GM18511 (cell line): Measurements from ENCODE around the gene PC.

Source experiments
- ATAC-seq: cut with Tn5 transposase; IDR thresholded peaks from one replicate; pipeline ENCODE4 v1.9.1; 2021; ENCODE audit warnings: mild to moderate bottlenecking, moderate library complexity; ENCODE audit not compliant: unreplicated experiment

PC gene

DNA sequence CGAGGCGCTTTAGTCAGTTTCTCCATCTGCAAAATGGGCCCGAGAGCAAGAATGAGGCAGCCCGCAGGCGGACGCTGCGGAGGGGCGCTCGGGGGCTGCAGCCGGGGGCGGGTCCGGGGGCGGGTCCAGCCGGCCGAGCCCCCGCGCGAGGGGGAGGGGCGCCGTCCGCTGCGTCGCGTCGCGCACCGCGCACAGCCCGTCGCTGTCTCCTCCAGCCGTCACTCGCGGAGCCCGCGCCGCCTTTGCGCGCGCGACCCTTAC, 282 bp downstream of the PC start:
- ATAC-seq = peak; percentile 19

DNA sequence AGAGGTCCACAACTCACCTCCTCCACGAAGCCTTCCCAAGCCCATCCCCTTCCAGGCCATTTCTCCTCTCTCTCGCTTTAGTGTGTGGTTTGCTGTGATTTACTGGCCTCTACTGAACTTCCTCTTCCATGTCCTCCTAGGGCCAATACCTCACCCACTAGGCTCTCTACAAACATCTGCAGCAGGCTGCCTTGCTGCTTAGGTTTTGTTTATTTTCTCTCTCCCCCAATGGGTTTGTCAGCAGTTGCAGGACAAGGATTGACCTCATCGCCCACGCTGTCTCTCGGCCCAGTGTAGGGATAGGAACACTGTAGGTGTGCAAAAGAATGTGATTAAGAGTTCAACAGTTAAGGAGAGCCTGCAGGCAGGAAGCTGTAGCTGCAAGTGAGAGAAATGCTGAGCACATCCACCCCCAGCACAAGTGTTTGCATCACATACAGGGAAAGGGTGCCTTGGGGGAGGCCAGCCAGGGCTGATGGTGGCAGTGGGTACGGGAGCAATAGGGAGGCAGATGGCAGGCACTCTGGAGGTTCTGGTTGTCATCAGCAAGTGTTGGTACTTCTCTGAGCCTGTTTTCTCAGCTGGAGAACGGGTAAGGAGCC, 1.4 kb downstream of the PC start:
- ATAC-seq = no peak

DNA sequence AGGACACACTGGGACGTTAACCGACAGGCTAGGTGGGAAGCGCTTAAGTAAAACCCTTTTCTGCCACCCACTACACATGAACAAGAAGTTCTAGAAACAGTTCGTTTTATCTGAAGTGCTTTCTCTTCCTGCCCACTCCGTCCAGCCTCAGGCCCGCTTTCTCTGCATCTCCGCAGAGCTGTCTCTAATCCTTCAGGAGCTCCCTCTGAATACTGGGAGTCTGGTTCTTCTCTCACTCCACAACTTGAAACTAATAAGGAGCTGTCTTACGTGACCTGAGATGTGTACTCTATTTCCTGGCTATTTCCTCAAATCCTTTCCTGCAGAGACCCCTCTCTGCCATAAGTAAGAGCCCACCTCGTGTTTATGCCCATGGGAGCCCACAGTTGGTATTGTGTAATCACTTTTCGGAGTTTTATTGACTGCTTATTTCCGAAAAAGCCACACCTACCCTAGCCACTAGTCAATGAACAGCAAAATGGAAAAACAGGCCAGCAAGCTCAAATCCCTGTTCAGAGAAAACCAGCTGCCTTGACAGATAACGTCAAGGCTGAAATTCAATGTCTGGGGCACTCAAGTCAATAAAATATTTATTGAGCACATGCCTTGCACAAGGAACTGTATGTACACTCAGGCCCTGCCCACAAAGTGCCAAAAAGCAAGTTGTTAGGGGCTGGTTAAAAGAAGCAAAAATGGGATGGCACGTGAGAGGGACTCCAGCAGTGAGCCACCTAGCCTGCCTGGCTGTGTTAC, 4.9 kb downstream of the PC start:
- ATAC-seq = no peak

DNA sequence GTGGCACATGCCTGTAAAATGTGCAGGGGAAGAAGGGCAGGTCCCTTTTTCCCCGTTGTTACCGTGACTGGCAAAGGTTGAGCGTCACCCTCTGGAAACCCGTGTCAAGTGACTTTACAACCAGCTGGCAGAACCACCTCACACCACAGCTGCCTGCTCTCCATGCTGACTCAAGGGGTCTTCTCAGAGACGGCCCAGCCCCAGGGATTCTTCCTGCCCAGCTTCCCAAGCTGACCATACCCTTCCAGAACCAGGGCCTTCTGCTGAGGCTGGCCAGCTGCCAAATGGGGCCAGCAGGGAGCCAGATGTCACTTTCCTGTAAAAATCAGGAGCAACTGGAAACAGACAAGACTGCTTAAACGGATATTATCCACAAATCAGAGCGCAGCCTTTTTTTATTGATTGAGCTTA, 6.3 kb downstream of the PC start:
- no peak for ATAC-seq

DNA sequence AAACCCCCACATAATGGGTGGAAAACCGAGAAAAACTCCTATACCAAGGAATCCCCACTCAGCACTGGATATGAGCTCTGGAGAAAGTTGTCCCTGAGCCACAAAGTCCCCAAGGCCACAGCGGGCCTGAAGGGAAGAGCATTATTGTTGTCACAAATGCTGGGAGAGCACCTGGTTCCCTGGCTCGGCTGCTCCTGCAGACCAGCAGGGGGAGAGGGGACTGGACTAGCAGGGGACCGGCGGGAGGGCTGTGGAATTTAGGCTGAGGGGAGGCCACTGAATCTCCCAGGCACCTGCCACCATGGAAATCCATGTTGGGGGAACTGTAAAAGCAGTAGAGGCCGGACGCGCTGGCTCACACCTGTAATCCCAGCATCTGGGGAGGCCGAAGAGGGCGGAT, 7.0 kb downstream of the PC start:
- ATAC-seq = no peak

DNA sequence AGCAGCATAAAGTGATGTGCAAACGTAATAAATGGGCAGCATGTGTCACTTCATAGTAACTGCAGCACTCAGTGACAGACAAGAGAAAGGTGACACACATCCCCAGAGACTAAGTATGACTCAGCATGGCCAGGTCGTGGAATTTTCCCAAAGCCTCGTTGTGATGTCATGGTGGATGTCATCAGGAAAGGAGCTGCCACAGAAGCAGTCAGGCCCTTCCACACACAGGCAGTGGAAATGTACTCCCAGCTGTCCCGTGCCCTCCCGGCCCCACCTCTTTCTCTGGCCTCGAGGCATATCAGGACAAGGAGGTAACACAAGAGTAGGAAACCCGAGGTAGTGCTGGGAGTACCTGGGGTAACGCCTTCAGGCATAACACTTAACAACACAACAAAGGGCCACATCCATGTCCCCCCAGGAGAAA, 8.1 kb downstream of the PC start:
- no peak for ATAC-seq

DNA sequence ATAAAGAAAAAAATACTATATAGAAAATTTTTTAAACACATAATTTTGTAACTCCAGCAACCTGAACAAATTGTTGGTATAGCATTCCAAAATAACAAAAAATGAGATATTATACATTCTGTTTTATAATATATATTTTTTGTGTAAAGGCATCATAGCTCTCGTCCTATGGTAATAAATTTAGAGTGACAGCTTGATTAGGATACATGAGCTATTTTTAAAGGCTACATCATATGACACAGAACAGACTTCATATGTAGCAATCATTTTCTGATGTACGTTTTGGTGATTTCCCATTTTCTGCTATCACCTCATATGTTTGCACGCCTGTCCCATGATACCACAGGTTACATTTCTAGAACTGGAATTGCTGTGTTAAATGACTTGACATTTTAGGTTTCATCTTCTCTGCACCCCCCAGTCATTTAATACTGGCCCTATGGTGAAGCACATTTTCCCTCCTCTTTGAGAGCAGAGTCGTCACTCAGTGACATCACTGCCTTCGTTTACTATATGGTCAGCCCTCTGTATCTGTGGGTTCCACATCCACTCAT, 19.5 kb downstream of the PC start:
- no peak for ATAC-seq

DNA sequence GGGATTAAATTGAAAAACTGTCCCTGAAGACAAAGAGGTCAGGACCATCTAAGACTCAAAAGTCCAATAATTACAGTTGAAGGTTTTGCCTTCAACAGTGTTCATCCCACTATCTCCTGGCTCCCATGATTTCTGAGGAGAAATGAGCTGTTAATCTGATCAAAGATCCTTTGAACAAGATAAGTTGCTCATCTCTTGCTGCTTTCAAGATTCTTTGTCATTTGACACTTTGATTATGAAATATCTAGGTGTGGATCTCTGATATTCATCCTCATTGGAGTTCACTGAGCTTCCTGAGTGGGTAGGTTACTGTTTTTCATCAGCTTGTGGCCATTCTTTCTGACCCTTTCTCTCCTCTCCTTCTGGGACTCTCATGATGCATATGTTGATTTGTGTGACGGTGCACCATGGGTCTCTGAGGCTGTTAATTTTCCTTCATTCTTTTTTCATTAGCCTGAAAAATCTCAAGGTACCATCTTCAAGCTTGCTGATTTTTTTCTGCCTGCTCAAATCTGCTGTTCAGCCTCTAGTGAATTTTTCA, 20.9 kb downstream of the PC start:
- ATAC-seq = no peak

DNA sequence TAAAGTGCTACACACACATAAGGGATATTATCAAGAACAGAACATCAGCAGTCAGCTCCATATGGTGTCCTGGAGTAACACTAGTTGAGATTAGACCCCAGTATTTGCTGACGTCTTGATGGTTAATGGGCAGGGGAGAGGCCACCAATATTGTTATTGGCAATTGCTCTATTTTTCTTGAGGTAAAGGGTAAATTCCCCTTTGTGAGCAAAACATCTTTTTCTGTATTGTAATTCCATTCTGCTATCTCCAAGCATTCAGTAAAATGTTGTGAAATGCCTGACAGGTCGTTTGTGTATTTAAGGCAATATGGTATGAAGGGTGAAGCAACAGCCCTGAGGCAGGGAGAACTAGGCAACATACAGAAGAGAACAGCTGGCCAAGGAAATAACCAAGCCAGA, 21.9 kb downstream of the PC start:
- ATAC-seq = no peak

DNA sequence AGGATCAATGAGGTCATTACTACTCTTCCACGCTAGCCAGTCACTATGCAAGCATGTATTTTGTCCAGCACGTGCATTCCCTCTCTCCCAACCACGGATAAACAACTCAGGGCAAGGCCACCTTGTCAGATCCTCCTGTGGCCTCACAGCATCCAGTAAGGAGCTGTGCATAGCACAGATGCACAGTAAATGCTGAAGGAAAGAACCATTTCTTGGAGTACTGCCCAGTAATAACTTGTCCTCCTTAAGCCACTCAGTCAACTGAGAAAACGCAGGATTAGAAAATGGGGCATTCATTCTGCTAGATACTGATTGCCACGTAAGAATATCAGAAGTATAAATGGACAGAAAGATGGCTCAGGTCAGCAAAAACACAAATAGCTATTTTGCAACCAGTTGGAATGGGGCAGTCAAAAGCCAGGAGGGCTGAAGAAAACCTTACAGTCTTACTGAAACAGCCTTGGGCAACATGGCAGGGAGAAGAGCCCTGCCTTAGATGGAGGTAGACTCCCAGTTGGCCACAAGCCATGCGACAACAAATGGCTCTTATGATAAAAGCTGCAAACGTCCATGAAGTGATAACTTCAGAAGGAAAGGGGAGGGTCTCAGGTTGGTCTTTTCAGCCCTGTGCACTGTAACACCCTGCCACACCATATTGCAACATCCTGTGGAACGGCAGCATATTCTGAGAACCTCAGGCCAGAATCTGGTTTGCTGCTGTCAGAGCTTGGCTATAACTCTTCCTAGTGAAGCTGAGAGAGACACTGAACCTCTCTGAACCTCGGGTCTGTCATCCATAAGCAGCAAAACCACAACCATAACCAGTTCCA, 23.0 kb downstream of the PC start:
- no peak for ATAC-seq

DNA sequence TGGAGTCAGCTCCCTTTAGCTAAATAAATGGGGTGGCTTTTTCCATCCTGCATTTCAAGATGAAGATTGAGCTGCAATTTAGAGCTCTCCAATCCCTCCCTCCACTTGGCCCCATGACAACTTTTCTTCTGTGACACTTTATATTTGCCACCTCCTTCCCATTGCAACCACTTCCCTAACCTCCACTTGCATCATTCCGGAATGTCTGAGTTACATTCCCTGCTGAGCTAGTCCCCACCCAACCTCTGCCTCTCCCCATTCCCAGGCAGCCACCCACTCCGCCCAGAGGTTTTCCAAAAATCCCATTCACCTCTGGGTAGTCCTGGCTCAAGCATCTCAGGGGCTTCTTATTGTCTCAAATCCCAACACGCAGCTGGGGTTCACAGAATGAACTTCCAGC, 24.7 kb downstream of the PC start:
- no peak for ATAC-seq

DNA sequence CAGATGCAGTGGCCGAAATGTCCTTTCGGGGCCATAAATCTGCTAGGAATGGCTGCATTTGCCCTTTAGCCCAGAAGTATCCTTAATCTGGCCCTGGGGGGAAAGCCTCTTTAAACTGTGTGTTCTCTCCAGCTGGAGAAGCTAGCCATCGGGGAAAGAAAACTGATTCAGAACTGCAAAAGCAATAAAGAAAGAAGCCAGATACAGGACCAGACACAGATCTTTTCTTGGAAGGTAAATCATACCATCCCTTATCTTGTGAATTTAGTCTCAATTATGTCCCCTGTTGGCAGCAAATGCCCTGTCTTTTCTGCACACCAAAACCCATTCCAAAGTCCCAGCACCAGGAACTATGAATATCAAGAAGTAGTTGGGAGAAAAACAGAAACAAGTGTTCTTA, 25.6 kb downstream of the PC start:
- ATAC-seq = no peak

DNA sequence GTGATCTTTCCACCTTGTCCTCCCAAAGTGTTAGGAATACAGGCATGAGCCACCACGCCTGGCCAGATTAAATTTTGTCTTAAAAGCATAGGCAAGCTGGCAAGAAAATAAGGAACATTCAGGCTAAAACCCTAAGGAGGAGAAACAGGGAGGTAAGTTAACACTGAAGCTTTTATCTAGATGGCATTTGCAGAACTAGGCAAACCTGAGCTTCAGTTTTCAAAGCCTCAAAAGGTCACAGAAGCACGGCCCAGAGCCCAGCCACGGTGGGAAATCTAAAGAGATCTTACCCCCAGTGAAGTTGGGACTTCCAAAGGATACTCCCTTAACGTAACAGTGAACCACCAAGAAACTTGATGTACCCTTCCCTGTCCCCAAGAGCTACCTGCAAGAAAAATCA, 28.4 kb downstream of the PC start:
- no peak for ATAC-seq

DNA sequence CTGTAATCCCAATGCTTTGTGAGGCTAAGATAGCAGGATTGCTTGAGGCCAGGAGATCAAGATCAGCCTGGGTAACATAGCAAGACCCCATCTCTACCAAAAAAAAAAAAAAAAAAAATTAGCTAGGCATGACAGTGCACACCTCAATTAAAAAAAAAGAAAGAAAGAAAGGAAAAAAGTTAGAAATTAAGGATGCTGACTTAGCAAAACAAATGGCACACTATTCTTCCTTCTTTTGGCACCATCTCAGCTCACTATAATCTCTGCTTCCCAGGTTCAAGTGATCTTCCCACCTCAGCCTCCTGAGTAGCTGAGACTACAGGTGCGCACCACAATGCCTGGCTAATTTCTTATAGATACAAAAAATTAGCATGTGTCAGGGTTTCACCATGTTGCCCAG, 33.9 kb downstream of the PC start:
- no peak for ATAC-seq

DNA sequence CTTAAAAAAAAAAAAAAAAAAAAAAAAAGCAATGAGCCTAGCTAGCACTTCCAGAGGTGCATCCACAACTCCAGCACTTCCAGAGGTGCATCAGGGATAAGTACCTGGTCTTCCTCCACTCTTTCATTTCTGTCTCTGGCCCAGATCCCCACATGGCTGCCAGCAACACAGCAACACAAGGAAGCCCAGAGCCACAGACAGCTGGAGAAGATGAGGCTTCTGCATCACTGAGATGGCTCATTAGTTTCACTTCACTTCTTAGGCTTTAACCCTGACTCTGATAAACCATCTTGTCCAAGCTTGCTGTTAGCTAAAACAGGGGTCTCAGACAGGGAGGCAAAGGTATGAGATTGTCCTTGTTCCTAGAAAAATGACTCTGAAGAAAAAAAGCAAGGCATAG, 35.6 kb downstream of the PC start:
- no peak for ATAC-seq

DNA sequence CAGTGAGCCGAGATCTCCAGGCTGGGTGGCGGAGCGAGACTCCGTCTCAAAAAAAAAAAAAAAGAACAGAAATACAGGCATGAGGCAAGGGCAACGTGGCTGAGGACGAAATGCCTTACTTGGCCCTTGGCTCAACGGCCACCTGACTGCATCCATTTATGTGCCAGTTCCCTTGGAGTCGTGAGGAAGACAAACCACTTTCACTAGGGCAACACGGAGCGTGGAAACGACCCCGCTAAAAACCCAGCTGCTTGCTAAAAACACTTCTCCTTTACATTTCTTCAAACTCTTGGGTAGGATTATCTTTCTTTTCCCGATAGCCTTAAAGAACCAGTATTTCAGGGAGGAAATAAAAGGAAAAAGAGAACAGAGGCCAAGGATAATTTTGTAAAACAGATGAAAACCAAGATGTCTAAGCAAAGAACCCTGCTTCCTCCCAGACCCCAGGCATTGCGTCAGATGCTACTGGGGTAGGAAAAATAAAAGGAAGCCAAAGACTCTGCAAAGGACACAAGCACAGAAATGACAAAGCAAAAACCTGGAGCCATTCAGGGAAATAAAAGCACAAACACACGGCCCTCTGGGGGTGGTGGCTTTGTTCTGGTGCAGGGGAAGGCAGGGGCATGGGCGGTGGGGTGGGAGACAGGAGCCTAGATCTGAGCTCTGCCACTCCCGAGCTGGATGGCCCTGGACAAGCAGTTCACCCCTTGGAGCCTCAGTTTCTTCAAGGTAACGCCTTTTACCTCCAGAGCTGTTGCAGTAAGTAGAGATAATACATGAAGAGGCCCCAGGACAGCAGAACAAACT, 37.0 kb downstream of the PC start:
- ATAC-seq = no peak

DNA sequence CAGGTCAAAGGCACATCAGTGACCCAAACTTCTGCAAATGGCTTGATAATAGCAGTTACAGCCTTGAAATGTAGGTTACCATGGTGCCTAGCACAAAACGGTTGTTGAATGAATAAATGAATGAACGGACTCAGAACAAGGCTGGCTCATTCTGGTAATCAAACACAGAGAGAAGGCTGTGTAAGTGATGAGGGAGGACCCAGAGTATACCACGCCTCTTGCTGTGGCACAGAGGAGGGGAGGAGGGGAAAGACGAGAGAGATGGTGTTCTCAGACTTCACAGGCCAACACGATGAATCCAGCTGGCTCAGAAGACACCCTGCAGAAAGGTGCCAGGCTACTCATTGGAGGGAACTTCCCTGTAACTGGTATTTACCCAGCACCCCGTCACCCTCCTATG, 38.3 kb downstream of the PC start:
- ATAC-seq = no peak

DNA sequence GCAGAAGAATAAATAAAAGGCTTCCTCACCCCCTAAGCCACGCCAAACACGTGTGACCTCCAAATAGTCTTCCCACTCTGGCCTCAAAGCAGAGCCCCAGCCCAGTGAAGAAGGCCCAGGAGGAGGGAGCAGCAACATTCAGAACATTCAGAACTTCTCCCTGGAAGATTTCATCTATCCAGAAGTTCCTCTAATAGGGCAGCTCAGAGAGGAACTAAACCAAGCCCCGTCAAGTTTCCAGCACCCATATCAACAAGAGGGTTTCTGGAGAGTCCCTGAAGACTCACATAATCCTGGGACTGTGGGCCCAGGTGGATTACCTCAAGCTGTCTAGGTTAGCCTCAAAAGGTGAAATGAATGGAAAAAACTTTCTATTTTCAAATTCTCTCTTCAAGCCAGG, 39.4 kb downstream of the PC start:
- no peak for ATAC-seq

DNA sequence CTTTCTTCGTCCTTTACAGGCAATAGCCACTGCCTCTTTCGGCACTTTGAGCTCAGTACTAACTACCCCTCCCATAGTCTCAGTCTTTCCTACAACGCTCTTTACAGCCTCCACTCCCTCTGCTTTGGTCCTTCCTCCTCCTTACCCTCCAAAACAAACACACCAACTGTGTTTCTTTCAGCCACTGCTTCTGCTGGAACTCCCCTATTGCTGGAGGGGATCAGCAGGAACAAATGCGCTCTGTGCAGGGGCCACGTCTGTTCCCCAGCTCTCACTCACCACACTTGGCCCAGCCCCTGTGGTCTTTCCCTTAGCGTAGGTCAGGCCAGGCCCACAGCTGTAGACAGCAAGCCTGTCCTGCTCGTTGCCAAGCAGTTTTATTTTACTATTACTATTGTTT, 42.3 kb downstream of the PC start:
- ATAC-seq = no peak

DNA sequence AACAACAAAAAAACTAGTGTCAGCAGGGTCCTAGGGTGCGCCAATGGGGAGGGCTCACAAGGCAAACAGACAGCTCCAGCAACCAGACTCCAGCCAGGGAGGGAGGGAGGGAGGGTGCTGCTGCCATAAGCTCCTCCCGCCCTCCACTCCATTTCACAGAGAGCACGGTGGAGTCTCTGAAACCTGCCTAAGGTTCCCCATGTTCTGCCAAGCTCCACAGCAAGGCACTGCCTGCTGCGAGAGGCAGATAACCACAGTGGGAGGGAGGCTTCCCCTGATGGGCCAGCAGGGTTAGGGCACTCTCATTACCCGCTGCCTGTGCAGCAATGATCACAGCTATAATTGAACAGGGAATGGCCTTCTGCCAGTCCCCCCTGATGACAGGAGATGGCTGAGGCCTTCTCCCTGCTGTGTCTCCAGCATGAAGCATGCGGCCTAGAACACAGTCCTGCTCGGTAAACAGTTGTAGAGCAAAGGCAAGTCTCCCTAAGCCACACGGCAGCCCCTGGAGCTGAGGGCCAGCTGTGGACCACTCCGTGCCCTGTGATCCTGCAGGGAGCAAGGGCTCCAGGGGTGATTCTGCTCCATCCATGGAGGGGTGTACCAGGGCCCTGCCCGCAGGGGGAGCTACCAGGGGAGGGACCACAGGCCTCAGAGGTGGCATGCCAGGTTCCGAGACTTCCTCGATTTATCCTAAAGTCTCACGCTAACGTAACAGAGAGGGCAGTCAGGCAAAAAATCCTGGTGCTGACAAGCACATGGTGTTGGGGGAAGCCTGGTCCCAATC, 42.9 kb downstream of the PC start:
- ATAC-seq = no peak
